ENCODE measurements around the gene PPM1L.
A peak's percentile ranks its signal among the peaks of the same experiment; 100 is the strongest.
"Not testable (repeated sequence)": the region's sequence is repeated elsewhere in the genome, so short reads cannot be mapped to it uniquely, and the experiment has no call there.

Gene PPM1L

DNA sequence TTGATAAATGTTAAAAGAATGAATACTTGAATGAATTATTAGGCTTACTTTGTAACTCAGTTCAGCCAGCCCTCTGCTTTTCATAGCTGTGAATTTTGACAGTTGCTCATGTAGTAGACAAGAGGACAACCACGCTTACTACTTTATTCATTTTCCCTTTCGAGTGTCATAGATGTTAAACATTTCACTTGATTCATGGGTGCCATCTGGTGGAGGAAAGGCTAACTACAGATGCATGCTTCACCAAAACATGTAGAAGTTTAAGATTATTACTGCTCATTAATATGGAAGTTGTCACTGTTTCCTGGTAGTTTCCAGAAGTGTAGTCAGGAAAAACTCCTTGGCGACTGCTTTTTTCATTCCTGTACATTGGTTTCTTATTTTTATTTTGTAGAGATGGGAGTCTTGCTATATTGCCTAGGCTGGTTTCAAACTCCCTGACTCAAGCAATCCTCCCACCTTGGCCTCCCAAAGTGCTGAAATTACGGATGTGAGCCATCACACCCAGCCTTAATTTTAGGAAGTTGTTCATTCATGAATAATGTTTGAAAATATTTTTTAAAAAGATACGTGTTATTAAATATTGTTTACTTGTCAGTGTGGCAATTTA is 186.0 kb downstream of the PPM1L start:
- peak; percentile 54 for DNase-seq

DNA sequence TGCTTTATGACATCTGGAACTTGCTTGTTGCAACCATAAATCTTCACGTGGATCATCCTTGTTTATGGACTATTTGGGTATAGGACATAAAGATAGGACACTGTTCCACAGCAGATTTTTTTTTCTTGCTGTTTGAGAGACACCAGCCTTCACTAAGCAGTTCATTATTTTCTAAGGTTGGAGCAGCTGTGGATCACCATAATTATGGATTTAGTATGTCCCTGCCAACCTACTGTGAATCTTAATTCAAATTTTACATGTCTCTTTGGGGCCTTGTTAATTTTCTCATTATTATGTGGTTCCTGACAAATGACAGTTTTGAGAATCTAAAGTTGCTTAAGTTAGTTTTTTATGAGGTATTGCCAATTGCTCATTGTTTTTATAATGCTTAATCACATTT is 188.0 kb downstream of the PPM1L start:
- no peak for DNase-seq

DNA sequence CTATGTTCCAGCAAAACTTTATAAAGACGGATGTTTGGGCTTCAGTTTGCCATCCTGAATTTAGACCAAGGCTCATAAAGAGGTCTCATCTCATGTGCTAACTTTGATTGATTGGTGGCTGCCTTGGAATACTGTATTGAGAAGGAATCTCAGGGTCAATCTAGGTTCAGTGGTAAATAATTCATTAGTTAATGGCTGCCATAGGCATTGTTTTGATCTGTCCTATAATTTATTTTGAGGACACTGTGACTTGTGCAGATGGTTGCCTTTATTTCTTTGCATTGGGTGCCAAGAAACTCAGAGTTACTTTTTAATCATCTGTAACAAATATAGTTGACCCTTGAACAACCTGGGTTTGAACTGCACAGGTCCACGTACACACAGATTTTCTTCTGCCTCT is 189.3 kb downstream of the PPM1L start:
- no peak for DNase-seq

DNA sequence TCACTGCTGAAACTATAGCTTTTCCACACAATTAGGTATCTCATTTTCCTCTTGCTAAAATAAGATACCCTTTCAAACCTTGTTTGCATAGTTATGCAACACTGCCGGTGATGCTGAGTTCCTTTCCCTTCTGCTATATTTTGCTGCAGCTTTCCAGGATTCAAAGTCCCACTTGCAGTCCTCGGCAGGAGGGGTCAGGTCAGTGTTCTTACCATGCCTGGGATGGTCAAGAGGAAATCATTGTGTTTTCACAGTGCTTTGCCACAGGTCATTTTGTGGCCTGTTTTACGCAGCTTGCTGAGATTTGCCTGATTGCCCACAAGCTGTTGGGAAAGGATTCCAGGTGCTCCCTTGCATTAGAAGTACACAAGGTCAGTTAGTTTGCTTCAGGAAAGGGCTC is 192.2 kb downstream of the PPM1L start:
- no peak for DNase-seq

DNA sequence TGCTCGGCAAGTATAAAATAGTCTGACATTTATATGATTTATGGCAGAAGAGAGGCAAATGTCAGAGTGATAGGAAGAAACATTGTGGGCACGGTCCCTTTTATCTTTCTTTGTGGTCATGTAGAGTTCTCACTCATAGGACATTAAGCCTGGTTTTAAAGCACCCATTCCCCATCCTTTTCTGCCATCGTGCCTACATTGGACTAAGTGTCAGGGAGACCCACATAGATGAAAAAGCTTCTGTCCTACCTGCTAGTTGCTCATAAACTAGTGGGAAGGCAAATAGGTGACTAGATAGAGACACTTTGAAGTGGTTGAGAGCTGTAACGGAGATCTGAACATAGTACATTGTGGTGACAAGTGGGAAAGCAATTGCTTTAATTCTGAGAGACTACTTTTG is 193.4 kb downstream of the PPM1L start:
- DNase-seq = no peak

DNA sequence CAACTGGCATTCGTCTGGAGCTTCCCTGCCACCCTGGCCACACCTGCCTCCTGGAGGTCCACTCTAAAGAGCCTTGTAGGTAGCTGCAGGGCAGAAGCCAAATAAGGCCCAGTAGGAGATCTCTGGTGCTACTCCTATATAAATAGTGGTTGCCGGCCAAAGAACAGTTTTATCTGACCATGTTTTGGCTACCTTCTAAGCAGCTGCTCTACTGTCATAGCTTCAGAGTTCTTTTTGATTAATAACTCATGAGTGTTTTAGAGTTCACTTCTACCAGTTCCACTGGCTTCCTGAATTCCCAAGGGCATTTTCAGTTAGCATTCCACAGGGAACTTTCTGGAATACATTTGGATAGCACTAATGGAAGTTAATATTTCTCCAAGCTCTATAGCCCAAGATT is 194.5 kb downstream of the PPM1L start:
- DNase-seq = no peak

DNA sequence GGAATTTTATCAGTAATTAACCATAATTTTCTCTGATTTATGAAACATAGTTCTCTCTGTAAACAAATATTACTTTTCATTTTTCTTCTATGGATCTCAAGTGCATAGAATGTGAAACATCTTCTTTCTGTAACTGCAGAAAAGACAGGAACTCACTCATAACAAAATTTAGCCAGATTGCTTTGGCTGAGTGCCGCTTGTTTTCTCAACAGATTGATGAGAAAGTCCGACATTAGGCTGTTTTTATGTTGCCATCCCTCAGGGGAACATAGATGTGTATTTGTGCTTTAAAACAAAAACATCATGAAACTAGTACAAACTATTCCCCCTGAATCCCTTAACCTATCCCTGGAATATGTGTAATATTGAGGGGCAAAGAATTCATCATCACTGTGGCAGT is 194.9 kb downstream of the PPM1L start:
- DNase-seq = no peak

DNA sequence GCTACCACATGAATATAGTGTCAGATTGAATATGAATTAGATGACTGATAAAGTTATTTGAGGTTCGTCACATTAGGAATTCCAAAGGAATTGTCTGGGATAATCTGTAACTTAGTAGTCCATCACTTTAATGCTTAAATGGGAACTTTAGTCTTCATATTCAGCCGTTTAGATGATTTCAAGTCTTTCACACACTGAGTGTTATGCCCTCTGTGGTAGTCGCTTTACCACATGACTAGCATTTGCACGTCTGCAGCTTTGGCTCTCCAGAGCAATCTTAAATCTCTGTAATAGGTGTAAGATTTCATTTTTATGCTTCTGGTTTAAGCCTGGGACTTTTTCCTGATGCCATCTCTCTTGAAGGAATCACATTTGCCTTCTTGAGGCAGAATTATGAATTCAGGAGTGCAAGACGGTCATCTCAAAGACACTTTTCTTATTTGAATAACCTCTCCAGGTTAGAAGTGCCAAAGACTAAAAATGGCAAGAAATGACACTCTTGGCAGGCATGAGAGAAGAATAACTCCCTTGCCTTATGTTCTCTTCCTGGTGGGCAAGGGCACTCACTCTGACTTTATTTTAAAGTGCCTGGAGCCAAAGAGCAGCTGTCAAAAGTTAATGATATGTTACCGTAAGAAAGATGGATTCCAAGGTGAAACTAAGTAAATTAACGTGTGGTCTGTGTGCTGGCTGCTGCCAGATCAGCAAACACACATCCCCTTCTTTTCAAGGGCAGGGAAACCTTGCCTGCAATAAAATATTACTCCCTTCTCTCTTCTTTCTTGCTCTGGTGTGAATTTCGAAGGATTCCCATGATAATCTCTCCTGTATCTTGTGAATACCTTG is 195.8 kb downstream of the PPM1L start:
- no peak for DNase-seq

DNA sequence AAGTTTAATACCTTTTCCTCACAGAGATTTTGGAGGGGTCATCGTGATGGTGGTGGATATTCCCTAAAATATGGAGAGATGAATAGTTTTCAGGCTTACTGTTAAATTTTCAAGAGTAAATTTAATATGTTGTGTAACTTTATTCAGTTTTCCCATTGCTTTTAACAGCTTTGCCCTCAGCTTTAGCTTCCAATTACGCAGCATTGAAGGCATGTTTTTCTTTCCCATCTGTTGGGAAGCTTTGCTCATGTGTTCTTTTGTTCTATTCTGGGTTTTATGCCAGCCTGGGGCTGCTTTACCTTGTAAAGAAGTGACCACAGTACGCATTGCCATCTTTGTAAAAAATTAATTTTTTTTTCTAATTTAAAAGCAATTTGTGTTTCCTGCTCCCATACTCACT is 197.7 kb downstream of the PPM1L start:
- no peak for DNase-seq

DNA sequence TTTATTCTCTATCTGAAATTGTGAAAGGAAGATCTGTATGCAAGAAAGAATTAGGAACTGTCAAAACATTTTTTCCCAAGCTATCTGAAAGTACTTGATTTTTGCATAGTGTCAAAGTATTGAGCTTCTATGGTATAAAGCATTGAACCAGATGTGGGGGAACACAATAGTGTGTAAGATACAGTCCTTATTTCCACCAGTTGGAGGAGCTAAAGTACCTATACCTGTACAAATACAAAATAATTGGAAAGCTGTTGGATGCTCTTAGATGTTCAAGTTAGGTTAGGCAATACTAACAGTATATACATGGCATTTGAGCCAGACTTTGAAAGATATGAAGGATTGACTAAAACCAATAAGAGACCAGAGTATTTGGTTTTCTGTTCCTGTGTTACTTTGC is 200.8 kb downstream of the PPM1L start:
- DNase-seq = no peak

DNA sequence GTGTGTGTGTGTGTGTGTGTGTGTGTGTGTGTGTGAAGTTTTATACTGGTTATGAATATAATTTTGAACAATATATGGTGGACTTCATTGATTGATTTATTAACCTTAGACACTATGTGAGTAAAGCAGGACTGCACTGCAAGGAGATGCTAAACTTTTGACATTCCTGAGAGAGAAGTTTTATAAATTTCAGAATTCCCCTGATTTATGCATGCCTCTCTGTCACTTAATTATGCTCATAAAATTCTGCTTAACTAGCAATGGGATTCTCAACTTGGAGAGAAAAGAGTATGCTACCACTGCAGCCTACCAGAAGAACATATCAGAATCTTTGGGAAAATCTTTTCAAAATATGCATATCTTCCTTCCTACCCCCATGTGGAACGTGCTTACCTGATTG is 204.5 kb downstream of the PPM1L start:
- DNase-seq = no peak

DNA sequence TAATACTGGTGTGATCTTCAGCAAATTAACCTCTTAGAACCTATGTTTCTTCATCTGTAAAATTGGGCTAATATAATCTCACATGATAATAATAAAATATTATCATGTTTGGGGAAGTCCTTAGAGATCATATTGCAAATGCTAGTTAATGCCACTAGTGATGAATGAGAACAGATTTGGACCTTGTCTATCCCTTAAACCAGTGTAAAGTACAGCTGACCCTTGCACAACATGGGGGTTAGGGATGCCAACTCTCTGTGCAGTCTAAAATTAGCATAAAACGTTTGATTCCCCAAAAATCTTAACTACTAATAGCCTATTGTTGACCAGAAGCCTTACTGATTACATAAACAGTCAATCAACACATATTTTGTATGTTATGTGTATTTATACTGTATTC is 207.9 kb downstream of the PPM1L start:
- no peak for DNase-seq

DNA sequence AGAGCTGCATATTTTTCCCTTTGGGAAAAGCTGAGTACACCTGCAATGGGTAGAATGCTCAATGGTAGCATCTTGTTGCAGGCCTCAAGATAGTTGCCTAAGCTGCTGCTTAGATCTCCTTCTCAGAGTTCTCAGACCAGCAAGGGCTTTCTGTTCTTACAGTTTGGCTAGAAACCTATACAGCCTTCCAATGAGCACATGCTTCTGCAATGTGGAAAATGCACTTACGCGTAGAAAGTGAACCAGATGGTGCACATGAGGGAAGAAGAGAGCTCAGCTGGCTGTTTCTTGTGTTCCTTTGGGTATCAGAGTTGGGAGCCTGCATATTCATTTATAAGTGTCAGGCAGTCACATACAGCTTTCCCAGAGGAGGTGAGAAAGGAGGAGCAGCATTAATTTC is 212.7 kb downstream of the PPM1L start:
- no peak for DNase-seq

DNA sequence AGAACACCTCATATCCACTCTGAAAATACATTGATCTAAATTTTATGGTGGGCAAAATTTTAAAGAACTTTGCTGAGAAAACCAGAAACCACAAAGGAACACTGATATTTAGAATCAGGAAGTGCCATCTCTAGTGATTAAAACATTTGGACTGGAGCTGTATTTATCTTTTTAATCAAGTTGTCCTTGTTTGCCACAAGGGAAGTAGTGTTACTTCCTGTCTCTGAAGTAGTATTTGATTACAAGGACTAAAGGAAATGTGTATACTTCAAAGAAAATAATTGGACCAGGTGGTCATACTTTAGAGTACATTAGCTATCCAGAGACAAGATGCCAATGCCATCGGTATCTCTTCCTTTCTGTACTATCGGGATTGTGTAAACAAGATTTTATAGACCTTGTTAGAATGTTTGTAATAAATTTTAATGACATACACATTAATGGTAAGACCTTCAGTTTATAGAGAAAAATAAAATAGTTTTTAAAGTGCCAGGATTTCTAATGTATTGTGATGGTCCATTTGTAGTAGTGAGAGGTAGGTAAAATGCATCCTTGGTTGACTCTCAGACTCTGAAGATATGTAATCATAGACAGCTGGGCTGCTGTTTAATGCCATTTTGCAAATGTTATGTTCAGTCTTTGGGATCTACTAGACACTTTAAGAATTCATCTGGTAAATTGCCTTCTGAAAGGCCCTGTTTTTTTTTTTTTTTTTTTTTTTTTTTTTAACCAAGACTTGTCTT is 217.2 kb downstream of the PPM1L start:
- no peak for DNase-seq

DNA sequence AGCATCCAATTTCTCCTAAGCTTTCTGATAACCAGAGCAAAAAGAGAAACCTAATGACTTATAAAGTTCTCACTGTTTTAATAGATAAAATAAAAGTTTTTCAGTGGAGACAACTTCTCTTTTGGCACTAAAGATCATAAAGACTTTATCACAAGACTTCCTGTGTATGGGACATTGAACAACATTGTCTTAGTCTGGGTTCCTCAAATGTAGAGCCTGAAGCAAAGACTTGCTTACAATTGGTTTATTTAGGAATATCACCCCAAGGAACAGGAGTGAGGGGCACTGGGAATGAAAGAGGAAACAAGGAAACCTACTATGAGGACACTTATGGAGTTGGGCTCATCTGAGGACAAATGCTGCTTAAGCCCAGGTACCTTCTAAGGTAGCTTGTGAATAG is 221.7 kb downstream of the PPM1L start:
- DNase-seq = no peak

DNA sequence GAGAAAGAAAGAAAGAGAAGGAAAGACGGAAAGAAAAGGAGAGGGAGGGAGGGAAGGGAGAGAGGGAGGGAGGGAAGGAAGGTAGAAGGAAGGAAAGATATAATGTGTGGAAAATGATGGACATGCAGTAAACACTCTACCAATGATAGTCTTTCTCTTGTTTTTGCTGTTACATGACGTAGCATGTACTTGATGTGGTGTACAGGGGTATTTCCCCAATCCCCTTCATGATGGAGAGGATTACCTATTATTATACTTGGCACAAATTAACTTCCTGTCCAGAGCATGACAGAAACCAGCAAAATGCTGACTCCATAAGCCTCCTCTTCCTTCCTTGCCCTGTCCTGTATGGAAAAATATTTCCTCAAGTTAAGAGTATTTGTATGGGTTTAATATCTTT is 224.7 kb downstream of the PPM1L start:
- no peak for DNase-seq

DNA sequence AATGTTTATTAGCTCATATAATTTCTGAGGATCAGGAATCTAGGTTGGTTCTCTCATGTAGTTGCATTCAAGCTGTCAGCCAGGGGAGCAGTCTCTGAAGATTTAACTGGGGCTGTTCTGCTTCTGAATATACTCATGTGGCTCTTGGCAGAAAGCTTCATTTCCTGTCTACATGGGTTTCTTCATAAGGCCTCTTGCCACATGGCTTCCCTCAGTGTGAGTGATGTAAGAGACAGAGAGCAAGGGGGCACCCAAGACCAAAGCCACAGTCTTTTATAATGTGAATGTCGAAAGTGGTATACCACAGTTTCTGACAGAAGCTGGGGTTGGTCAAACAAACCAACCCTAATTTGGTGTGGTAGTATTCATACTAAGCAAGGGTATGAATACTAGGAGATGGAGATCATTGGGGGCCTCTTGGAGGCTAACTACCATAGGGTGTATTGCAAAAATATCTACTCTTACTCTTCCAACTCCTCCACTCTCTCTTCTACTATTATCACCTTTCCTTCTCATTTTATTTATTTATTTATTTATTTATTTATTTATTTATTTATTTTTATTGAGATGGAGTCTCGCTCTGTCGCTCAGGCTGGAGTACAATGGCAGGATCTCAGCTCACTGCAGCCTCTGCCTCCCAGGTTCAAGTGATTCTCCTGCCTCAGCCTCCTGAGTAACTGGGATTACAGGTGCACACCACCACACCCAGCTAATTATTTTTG is 225.3 kb downstream of the PPM1L start:
- DNase-seq = no peak

DNA sequence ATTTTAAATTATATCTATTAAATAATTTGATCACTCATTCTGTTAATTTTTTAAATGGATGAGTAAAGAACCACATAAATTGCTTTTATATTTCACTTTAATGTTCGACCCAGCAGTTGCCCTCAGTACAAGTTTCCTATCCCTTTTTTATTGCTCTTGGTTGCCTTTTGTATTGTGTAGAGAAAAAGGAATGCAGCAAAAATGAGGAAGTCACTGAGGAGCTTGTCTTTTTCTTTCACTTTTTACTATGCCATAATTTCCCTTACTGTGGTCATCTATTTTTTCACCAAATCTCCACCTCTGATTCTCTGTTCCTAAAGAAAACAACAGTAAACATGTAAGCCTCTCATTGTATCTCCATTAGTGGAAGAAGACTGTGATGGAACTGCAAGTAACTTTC is 226.5 kb downstream of the PPM1L start:
- no peak for DNase-seq

DNA sequence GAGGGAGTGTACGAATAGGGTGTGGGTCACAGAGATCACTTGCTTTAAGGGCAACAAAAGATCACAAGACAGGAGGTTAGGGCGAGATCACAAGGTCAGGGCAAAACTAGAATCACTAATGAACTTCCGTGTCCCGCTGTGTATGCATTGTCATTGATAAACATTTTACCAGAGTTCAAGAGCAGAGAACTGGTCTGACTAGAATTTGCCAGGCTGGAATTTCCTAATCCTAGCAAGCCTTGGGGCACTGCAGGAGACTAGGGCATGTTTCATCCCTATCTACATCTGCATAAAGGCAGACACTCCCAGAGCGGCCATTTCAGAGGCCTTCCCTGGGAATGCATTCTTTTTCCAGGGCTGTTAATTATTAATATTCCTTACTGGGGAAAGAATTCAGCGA is 227.9 kb downstream of the PPM1L start:
- DNase-seq = not testable (repeated sequence)

DNA sequence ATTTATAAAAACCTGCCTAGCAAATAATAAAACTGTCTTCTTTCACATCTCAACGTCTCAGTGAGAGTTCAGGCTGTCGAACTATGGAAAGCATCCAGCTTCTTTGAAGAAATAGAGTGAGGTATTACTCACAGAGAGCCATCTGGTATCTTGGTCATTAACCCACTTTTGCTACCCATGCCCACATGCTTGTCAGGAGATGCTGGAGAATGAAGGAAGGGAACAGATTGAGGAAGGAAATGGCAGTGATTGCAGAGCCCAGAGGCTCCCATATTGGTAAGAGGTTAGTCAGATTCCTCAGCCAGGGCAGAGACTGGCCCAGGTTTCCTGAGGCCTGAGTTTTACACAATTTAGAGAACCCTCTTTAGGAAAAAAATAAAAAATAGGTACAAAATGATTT is 230.0 kb downstream of the PPM1L start:
- DNase-seq = no peak

DNA sequence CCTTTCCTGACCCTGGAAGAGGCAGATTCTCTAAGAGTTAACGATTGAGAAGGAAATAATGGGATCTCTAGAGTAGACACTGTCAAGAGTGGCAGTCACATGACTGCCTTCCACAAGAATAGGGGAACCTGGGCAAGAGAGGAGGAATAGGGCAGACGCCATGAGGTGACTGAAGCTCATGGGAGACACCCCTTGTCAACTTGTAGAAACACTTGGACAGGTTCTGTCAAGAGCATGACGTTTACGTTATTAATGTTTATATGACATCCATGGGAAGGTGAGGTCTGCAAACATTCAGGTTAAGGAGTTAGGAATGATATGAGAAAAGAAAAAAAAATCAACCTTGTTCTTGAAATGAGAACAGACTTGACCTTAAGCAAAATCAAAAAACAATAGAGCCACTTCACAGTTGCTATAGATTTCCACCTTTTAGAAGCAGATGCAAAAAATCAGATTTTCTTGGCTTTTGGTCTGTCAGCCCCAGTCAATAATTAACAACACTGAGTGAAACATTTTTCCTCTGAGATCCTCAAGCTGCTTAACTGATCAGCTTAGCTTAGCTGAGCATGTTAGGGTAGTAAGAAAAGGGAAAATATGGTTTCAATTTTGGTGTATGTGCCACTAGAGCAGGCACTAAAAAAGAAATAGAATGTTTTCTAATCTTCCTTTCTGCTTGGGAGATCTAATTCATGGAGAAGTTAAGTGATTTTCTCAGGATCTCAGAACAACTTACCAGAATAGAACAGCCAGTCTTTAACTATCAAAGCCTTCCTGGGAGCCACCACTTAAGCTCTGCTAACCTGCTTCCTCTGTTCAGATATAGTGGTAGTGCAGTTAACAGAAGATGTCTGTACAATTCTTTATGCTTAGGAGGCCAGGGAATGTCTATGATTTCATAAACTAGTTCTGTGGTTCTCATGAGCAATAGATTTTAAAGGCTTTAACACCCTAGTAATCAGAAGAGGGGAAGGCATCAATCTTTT is 232.2 kb downstream of the PPM1L start:
- DNase-seq = no peak

DNA sequence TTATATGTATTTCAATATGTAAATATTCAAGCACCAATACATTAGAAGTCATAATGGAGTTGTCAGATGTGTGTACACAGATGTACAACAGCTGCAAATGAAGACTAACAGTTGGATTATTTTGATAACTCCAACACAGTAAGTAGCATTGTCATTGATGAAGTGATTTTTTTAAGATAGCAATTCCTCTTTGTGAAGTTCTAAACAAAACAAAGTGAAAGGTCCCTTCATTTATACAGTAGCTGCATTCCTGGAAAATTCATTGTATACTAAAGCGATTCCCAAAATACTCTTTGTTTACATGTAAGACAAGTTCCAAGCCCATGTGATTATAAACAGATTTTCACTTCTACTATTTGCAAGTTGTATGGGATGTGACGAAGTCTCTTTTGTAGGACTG is 234.4 kb downstream of the PPM1L start:
- DNase-seq = no peak
